Neural progenitor cell (in vitro differentiated cells): ENCODE measurements around the gene APH1B. TPM values are rescaled to one million over a fixed set of nuclear protein-coding genes. Genes with fewer than 3 reads are reported as not detected.

Experiments used
- DNase-seq: peaks from one replicate; pipeline ENCODE4 v3.0.0-alpha.2; 2016; ENCODE audit warnings: low spot score
- H2AFZ ChIP-seq: fragments of 200-600 bp; sonication (generic); replicated peaks from 2 replicates; pipeline ENCODE4 v1.6.1; 2016; ENCODE audit warnings: antibody characterized with exemption
- H3F3A ChIP-seq: fragments of 200-600 bp; sonication (generic); 2 replicates; pipeline ENCODE4 v1.6.1; 2016; ENCODE audit warnings: antibody characterized with exemption, low read depth
- H3K27ac ChIP-seq: fragments of 200-600 bp; sonication (generic); 2 replicates; pipeline ENCODE4 v1.5.1; 2016; ENCODE audit warnings: mild to moderate bottlenecking
- H3K27me3 ChIP-seq: fragments of 200-600 bp; sonication (generic); 2 replicates; pipeline ENCODE4 v1.6.1; 2016; ENCODE audit warnings: mild to moderate bottlenecking, moderate library complexity
- H3K36me3 ChIP-seq: fragments of 200-600 bp; sonication (generic); 2 replicates; pipeline ENCODE4 v1.5.1; 2016
- H3K4me1 ChIP-seq: fragments of 200-600 bp; sonication (generic); 2 replicates; pipeline ENCODE4 v1.6.1; 2016; ENCODE audit warnings: mixed run types
- H3K4me2 ChIP-seq: fragments of 200-600 bp; sonication (generic); 2 replicates; pipeline ENCODE4 v1.6.1; 2016
- H3K4me3 ChIP-seq: fragments of 200-600 bp; sonication (generic); 2 replicates; pipeline ENCODE4 v1.5.1; 2016
- H3K79me2 ChIP-seq: fragments of 200-600 bp; sonication (generic); 2 replicates; pipeline ENCODE4 v1.6.1; 2016; ENCODE audit warnings: low read depth
- H3K9ac ChIP-seq: fragments of 200-600 bp; sonication (generic); 2 replicates; pipeline ENCODE4 v1.6.1; 2016
- H3K9me3 ChIP-seq: fragments of 200-600 bp; sonication (generic); 2 replicates; pipeline ENCODE4 v1.5.1; 2016; ENCODE audit warnings: low read depth
- H4K20me1 ChIP-seq: fragments of 200-600 bp; sonication (generic); 2 replicates; pipeline ENCODE4 v1.6.1; 2016; ENCODE audit warnings: low read depth
- H3K27ac Mint-ChIP-seq: 3 replicates; pipeline ENCODE4 v1.8.0; 2021; ENCODE audit warnings: mixed read lengths
- H3K27me3 Mint-ChIP-seq: 2 replicates; pipeline ENCODE4 v1.8.0; 2022; ENCODE audit warnings: low read depth, mild to moderate bottlenecking, inconsistent platforms, moderate library complexity, mixed read lengths; ENCODE audit not compliant: insufficient read depth
- H3K36me3 Mint-ChIP-seq: 3 replicates; pipeline ENCODE4 v1.8.0; 2021; ENCODE audit warnings: mixed read lengths
- H3K4me1 Mint-ChIP-seq: 3 replicates; pipeline ENCODE4 v1.8.0; 2021; ENCODE audit warnings: mixed read lengths
- H3K4me3 Mint-ChIP-seq: 3 replicates; pipeline ENCODE4 v1.8.0; 2021; ENCODE audit warnings: mild to moderate bottlenecking, moderate library complexity, mixed read lengths
- H3K9me3 Mint-ChIP-seq: 3 replicates; pipeline ENCODE4 v1.8.0; 2020; ENCODE audit warnings: mixed read lengths
- EZH2 ChIP-seq: fragments of 200-600 bp; sonication (generic); IDR thresholded peaks from 2 replicates; pipeline ENCODE4 v1.6.1; 2017; ENCODE audit warnings: antibody characterized with exemption, mild to moderate bottlenecking, moderate library complexity
- EZH2phosphoT487 ChIP-seq: fragments of 200-600 bp; sonication (generic); IDR thresholded peaks from 2 replicates; pipeline ENCODE4 v1.6.1; 2017; ENCODE audit warnings: antibody characterized with exemption
- total RNA-seq: library from RNA; depleted of rRNA; stranded (reverse); fragments of >200 nt; gene quantifications from 2 replicates; pipeline ENCODE4 v1.2.3, GENCODE V29; 2015; ENCODE audit warnings: low replicate concordance
- TF ChIP-seq, protein P1 (sequence below): fragments of 200-600 bp; sonication (generic); IDR thresholded peaks from 2 replicates; pipeline ENCODE4 v1.5.1; 2017; ENCODE audit warnings: antibody characterized with exemption, mild to moderate bottlenecking

Gene APH1B
- total RNA-seq, 1 donor from 2014 or later: 4.0 TPM

DNA sequence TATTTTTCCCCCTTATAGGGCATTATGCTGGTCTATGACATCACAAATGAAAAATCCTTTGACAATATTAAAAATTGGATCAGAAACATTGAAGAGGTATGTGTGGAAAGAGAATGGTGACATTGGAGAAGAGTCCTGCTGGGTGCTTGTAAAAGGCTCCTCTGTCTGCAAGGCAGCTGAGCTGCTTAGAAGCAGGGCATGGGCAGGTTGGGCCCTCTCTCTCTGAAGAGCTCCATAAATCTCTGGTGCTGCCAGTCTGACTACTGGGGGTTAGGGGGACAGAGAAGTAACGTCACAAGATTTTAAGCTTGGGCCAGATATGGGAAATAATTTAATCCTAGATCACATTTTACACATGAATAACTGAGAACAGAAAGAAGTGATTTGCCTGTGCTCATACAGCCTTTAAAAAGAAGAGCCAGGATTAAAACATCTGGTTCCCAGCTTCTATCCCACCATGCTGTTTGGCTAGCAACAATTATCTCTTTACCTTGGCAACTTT is 21.9 kb upstream of the APH1B start:
- Histone ChIP-seq H3K4me2 (peak overlapping the region; percentile 56), H2AFZ (no peak overlapping the region), H3K27ac (peak overlapping the region; percentile 80), H3K9ac (no peak overlapping the region), H4K20me1 (peaks cover 10% of the 10 kb centered on the region), H3K4me3 (no peak overlapping the region), H3K9me3 (no peaks in the 10 kb centered on the region), H3K4me1 (peaks cover 21% of the 10 kb centered on the region), H3K79me2 (no peaks in the 10 kb centered on the region), H3K27me3 (no peaks in the 10 kb centered on the region), H3K36me3 (peaks cover 4% of the 10 kb centered on the region), H3F3A (peaks cover 24% of the 10 kb centered on the region)
- Mint-ChIP-seq H3K9me3 (no peaks in the 10 kb centered on the region), H3K4me3 (peak overlapping the region; percentile 73), H3K36me3 (peaks cover 27% of the 10 kb centered on the region), H3K27me3 (peaks cover 3% of the 10 kb centered on the region), H3K27ac (peak overlapping the region; percentile 95), H3K4me1 (peaks cover 33% of the 10 kb centered on the region)
- no peak for TF ChIP-seq EZH2phosphoT487
- TF ChIP-seq, protein P1, sequence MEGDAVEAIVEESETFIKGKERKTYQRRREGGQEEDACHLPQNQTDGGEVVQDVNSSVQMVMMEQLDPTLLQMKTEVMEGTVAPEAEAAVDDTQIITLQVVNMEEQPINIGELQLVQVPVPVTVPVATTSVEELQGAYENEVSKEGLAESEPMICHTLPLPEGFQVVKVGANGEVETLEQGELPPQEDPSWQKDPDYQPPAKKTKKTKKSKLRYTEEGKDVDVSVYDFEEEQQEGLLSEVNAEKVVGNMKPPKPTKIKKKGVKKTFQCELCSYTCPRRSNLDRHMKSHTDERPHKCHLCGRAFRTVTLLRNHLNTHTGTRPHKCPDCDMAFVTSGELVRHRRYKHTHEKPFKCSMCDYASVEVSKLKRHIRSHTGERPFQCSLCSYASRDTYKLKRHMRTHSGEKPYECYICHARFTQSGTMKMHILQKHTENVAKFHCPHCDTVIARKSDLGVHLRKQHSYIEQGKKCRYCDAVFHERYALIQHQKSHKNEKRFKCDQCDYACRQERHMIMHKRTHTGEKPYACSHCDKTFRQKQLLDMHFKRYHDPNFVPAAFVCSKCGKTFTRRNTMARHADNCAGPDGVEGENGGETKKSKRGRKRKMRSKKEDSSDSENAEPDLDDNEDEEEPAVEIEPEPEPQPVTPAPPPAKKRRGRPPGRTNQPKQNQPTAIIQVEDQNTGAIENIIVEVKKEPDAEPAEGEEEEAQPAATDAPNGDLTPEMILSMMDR: no peak
- no peak for TF ChIP-seq EZH2
- DNase-seq: peak; percentile 43

DNA sequence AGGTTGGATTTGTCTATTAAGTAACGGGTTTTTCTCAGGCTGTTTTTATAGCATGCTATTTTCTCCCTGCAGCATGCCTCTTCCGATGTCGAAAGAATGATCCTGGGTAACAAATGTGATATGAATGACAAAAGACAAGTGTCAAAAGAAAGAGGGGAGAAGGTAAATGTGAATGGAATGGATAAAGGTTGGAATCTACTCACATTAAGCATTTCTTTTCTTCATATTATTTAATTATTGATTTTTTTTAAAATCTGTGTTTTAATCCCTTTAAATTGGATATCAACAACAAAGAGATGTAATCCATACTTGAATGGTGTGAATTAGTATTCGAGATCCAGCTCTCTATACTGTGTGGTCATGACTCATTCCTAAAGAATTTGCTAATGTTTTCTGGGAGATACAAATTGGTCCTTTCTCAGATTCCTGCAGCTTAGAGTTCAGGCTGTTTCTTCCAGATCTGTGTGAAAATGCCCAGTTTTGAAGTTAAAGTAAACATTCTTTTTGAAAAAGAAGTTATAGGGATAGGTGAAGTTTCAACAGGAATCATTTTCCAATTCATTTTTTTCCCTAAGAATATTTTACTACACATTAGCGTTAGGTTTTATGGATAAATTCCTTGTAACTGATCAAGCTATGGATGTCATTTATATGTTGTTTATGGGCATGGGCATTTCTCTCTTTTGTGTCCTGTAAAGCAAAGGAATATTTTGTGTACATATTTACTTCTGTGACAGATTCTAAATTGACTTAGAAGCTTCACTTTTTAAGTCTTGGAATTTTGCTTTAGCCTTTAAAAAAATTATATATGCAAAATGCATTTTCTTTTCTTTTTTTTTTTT is 20.8 kb upstream of the APH1B start:
- peaks cover 10% of the 10 kb centered on the region for H4K20me1 ChIP-seq
- H2AFZ ChIP-seq: no peak overlapping the region
- no peaks in the 10 kb centered on the region for H3K79me2 ChIP-seq
- no peaks in the 10 kb centered on the region for H3K9me3 ChIP-seq
- DNase-seq: peak; percentile 41
- H3K9ac ChIP-seq: no peak overlapping the region
- peak overlapping the region; percentile 80 for H3K27ac ChIP-seq
- H3K4me3 ChIP-seq: no peak overlapping the region
- H3K4me2 ChIP-seq: peak overlapping the region; percentile 56
- H3K27me3 ChIP-seq: no peaks in the 10 kb centered on the region
- Mint-ChIP-seq H3K27ac (peak overlapping the region; percentile 98), H3K9me3 (no peaks in the 10 kb centered on the region), H3K4me1 (peaks cover 33% of the 10 kb centered on the region), H3K36me3 (peaks cover 29% of the 10 kb centered on the region), H3K4me3 (peak overlapping the region; percentile 9), H3K27me3 (peaks cover 3% of the 10 kb centered on the region)
- peaks cover 24% of the 10 kb centered on the region for H3F3A ChIP-seq
- H3K4me1 ChIP-seq: peaks cover 21% of the 10 kb centered on the region
- TF ChIP-seq EZH2 (no peak), EZH2phosphoT487 (no peak)
- TF ChIP-seq, protein P1: no peak
- H3K36me3 ChIP-seq: peaks cover 15% of the 10 kb centered on the region

DNA sequence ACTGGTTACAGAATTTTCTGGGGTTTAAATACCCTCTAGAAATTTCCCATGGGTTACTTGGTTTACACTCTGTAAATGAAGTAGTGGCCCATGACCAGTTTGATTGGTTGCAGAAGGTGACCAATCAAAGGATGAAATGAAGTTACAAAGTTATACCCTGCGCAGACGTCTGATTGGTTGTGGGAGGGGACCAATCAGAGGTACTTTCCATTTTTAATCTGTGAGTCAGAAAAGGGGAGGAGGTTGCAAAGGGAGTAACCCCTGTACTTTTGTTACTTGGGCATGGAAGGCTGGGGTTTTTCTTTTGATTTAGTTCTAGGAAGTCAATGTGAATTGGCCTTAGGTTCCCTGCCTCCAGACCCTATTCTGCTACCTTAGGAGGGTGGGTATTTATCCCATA is 18.7 kb upstream of the APH1B start:
- H3K27ac Mint-ChIP-seq: no peak overlapping the region
- DNase-seq: no peak

DNA sequence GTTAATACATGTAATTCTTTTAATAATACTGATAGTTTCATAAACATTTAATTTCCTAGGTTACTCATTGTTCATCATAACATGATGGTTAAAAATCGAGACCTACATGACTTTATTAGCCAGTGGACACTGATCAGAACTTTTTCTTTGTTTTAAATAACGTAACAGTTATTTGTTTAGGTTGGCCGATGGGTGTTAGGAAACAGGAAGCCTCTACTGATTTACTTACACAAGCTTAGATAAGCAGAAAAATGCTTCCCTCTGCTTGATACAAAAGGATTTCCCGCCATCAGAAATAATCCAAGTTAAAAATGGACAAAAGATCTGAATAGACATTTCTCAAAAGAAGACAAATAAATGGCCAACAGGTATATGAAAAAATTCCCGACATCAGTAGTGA is 16.6 kb upstream of the APH1B start:
- no peak overlapping the region for H3K27ac ChIP-seq
- no peak overlapping the region for H3K4me2 ChIP-seq
- no peaks in the 10 kb centered on the region for H3K27me3 ChIP-seq
- Mint-ChIP-seq H3K4me1 (peaks cover 14% of the 10 kb centered on the region), H3K27me3 (peaks cover 3% of the 10 kb centered on the region), H3K4me3 (no peak overlapping the region), H3K27ac (no peak overlapping the region), H3K36me3 (peaks cover 28% of the 10 kb centered on the region), H3K9me3 (no peaks in the 10 kb centered on the region)
- H4K20me1 ChIP-seq: peaks cover 5% of the 10 kb centered on the region
- no peak for DNase-seq
- no peak overlapping the region for H2AFZ ChIP-seq
- H3K79me2 ChIP-seq: no peaks in the 10 kb centered on the region
- peaks cover 26% of the 10 kb centered on the region for H3K36me3 ChIP-seq
- H3F3A ChIP-seq: peaks cover 13% of the 10 kb centered on the region
- TF ChIP-seq, protein P1: no peak
- TF ChIP-seq EZH2 (no peak), EZH2phosphoT487 (no peak)
- no peaks in the 10 kb centered on the region for H3K9me3 ChIP-seq
- no peak overlapping the region for H3K9ac ChIP-seq
- peaks cover 13% of the 10 kb centered on the region for H3K4me1 ChIP-seq
- H3K4me3 ChIP-seq: no peak overlapping the region

More for the DNA sequence above, 18.7 kb upstream of the APH1B start:
- H3K4me3 ChIP-seq: no peak overlapping the region
- no peaks in the 10 kb centered on the region for H3K27me3 ChIP-seq
- H3K79me2 ChIP-seq: no peaks in the 10 kb centered on the region
- H2AFZ ChIP-seq: no peak overlapping the region
- Mint-ChIP-seq H3K27me3 (peaks cover 3% of the 10 kb centered on the region), H3K4me3 (no peak overlapping the region), H3K36me3 (peaks cover 25% of the 10 kb centered on the region), H3K4me1 (peaks cover 31% of the 10 kb centered on the region), H3K9me3 (no peaks in the 10 kb centered on the region)
- H3K9ac ChIP-seq: no peak overlapping the region
- H3K36me3 ChIP-seq: peaks cover 16% of the 10 kb centered on the region
- no peak overlapping the region for H3K4me2 ChIP-seq
- TF ChIP-seq EZH2: no peak
- no peaks in the 10 kb centered on the region for H3K9me3 ChIP-seq
- peaks cover 10% of the 10 kb centered on the region for H4K20me1 ChIP-seq
- no peak overlapping the region for H3K27ac ChIP-seq
- H3F3A ChIP-seq: peaks cover 24% of the 10 kb centered on the region
- peaks cover 21% of the 10 kb centered on the region for H3K4me1 ChIP-seq
